Endodermal cell (in vitro differentiated cells): ENCODE measurements around the gene ARFGEF3. TPM values are rescaled to one million over a fixed set of nuclear protein-coding genes. Genes with fewer than 3 reads are reported as not detected.

Experiments
- DNase-seq: peaks from one replicate; pipeline ENCODE4 v3.0.0-alpha.2; 2017
- H3K27ac ChIP-seq: 2 replicates; pipeline ENCODE4 v1.5.1; 2013; ENCODE audit warnings: mild to moderate bottlenecking, low read depth, low read length, moderate library complexity
- H3K27me3 ChIP-seq: 2 replicates; pipeline ENCODE4 v1.6.1; 2013; ENCODE audit warnings: mild to moderate bottlenecking, low read length, moderate library complexity; ENCODE audit not compliant: insufficient read depth, control insufficient read depth, poor library complexity, severe bottlenecking
- H3K36me3 ChIP-seq: 2 replicates; pipeline ENCODE4 v1.7.0; 2013; ENCODE audit warnings: mild to moderate bottlenecking, low read length, moderate library complexity; ENCODE audit not compliant: control insufficient read depth, insufficient read depth
- H3K4me1 ChIP-seq: one replicate; pipeline ENCODE4 v1.7.0; 2013; ENCODE audit warnings: low read length; ENCODE audit not compliant: control insufficient read depth, insufficient read depth
- H3K4me3 ChIP-seq: 2 replicates; pipeline ENCODE4 v1.5.1; 2013; ENCODE audit warnings: mild to moderate bottlenecking, low read length, moderate library complexity
- H3K9ac ChIP-seq: 2 replicates; pipeline ENCODE4 v1.6.1; 2013; ENCODE audit warnings: mild to moderate bottlenecking, low read length, moderate library complexity; ENCODE audit not compliant: poor library complexity, severe bottlenecking; ENCODE audit errors: extremely low read depth
- H3K9me3 ChIP-seq: 2 replicates; pipeline ENCODE4 v1.6.1; 2013; ENCODE audit warnings: mild to moderate bottlenecking, low read length, moderate library complexity; ENCODE audit not compliant: control insufficient read depth
- H3K27ac Mint-ChIP-seq: 2 replicates; pipeline ENCODE4 v1.8.0; 2020; ENCODE audit warnings: mixed read lengths
- H3K27me3 Mint-ChIP-seq: 2 replicates; pipeline ENCODE4 v1.8.0; 2021; ENCODE audit warnings: mild to moderate bottlenecking, mixed read lengths; ENCODE audit not compliant: insufficient read depth
- H3K36me3 Mint-ChIP-seq: 2 replicates; pipeline ENCODE4 v1.8.0; 2020; ENCODE audit warnings: low read depth, mixed read lengths
- H3K4me1 Mint-ChIP-seq: 2 replicates; pipeline ENCODE4 v1.8.0; 2020; ENCODE audit warnings: mixed read lengths
- H3K4me3 Mint-ChIP-seq: 2 replicates; pipeline ENCODE4 v1.8.0; 2020; ENCODE audit warnings: mild to moderate bottlenecking, moderate library complexity, mixed read lengths
- H3K9me3 Mint-ChIP-seq: 2 replicates; pipeline ENCODE4 v1.8.0; 2020; ENCODE audit warnings: mild to moderate bottlenecking, mixed read lengths
- WGBS, 2 experiments: methylation state at CpG; one replicate each; pipeline versions ENCODE4 v1.1.5 to v1.1.7; 2013; ENCODE audit warnings: missing lambda C conversion rate in 2 of 2, mixed read lengths in 1 of 2; ENCODE audit not compliant: insufficient coverage in 1 of 2, insufficient read length in 1 of 2; 5-methylcytosine and 5-hydroxymethylcytosine counted together
- total RNA-seq, 2 donors: library from RNA; stranded (reverse); fragmentation: NEBNext Ultra II Directional in 1 of 2; extraction: Animal tissue kit (Norgen Biotek cat#: 25700) in 1 of 2; gene quantifications; 2 replicates in 1 of 2; 3 replicates in 1 of 2; pipeline ENCODE4 v1.2.1, GENCODE V29; 2021
- TF ChIP-seq, protein P1 (sequence below): fragments of 200-600 bp; sonication (generic); conservative IDR thresholded peaks from 2 replicates; pipeline ENCODE4 v1.5.0; 2021; ENCODE audit warnings: antibody characterized with exemption, mild to moderate bottlenecking

ARFGEF3 gene
- total RNA-seq, 2 donors from 2014 or later = 10.9 to 14.3 TPM

DNA sequence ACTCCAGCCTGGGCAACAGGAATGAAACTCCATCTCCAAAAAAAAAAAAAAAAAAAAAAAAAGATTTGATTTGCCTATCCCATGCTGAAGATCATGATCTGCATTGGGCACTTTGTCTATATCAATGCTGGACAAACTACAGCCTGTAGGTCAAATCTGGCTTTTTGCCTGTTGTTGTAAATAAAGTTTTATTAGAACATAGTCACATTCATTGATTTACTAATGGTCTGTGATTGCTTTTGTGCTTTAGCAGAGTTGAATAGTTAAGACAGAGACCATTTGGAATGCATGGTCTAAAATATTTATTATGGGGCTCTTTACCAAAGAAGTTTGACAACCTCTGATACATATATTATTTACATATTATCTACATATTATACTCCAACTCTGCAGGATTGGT lies 42.6 kb downstream of the ARFGEF3 start:
- Mint-ChIP-seq H3K9me3 (peaks cover 16% of the 10 kb centered on the region), H3K27ac (no peak overlapping the region), H3K4me3 (no peak overlapping the region), H3K36me3 (peaks cover 9% of the 10 kb centered on the region), H3K4me1 (no peaks in the 10 kb centered on the region), H3K27me3 (no peaks in the 10 kb centered on the region)
- H3K4me3 ChIP-seq = no peak overlapping the region
- DNase-seq = no peak
- no peaks in the 10 kb centered on the region for H3K36me3 ChIP-seq
- no peak overlapping the region for H3K27ac ChIP-seq
- no peak overlapping the region for H3K9ac ChIP-seq
- H3K9me3 ChIP-seq = no peaks in the 10 kb centered on the region
- TF ChIP-seq, protein P1, sequence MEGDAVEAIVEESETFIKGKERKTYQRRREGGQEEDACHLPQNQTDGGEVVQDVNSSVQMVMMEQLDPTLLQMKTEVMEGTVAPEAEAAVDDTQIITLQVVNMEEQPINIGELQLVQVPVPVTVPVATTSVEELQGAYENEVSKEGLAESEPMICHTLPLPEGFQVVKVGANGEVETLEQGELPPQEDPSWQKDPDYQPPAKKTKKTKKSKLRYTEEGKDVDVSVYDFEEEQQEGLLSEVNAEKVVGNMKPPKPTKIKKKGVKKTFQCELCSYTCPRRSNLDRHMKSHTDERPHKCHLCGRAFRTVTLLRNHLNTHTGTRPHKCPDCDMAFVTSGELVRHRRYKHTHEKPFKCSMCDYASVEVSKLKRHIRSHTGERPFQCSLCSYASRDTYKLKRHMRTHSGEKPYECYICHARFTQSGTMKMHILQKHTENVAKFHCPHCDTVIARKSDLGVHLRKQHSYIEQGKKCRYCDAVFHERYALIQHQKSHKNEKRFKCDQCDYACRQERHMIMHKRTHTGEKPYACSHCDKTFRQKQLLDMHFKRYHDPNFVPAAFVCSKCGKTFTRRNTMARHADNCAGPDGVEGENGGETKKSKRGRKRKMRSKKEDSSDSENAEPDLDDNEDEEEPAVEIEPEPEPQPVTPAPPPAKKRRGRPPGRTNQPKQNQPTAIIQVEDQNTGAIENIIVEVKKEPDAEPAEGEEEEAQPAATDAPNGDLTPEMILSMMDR = no peak
- H3K4me1 ChIP-seq = no peaks in the 10 kb centered on the region
- H3K27me3 ChIP-seq = no peaks in the 10 kb centered on the region

DNA sequence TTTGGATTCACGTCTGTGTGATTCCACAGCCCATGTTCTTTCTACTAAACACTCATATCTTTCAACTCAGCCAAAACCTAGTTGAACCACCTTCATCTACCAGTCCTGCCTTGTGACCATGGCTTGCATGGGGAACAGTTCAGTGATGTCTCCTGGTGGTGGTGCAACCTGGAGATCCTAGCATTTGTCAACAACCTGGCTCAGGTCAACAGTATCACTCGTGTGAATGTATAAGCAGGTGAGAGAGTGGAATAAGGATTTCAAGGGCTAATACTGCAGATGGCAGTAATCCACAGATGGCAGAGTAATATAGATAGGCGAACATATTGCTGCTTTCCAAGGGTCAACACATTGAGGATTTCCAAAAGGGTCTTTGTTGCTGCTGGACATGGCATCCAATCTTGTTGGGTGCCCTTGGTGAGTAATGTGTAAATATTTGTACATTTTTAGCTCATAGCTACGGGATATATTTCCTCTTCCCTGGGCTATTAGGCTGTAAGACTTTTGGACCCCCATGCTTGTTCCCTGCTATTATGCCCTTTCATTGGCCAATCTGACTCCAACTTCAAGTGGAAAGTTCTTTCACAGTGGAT lies 43.1 kb downstream of the ARFGEF3 start:
- Histone ChIP-seq H3K4me1 (no peaks in the 10 kb centered on the region), H3K9ac (no peak overlapping the region), H3K27ac (no peak overlapping the region), H3K4me3 (no peak overlapping the region), H3K9me3 (no peaks in the 10 kb centered on the region), H3K36me3 (no peaks in the 10 kb centered on the region), H3K27me3 (no peaks in the 10 kb centered on the region)
- Mint-ChIP-seq H3K4me1 (no peaks in the 10 kb centered on the region), H3K36me3 (peaks cover 9% of the 10 kb centered on the region), H3K4me3 (no peak overlapping the region), H3K27ac (no peak overlapping the region), H3K27me3 (no peaks in the 10 kb centered on the region), H3K9me3 (peaks cover 14% of the 10 kb centered on the region)
- TF ChIP-seq, protein P1 = no peak
- DNase-seq = no peak
- WGBS, 2 experiments = 94 to 100% methylated on average over 4 of the region's 4 CpGs

DNA sequence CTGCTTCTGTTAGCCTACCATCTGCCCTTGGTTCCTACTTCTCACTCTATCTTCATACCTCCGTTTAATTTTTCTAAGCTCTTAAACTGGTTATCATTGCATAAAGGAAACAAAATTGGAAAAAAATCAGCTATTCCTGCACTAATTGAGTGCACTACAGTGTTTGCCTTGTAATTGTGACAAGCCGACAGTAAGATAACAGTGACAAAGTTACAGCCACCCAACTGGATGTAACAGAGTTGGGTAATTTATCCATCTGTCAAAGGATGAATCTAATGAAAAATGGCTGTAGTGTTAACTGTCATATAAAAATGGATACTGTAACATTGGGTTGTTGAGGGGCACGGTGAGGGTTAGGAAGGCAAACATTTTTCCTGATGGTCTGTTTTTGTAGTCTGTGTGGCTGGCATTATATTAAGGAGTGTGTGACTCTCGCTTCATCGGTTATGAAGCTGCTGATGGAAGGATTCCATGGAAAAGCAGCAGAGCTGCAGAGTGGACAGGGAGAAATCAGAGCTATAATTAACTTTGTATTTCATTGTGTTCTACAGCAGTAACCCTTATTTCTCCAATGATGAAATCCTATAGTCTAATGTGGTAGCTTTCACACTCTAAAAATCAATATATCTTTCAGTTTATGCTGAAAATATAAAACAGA lies 43.8 kb downstream of the ARFGEF3 start:
- Histone ChIP-seq H3K4me3 (no peak overlapping the region), H3K9ac (no peak overlapping the region), H3K9me3 (no peaks in the 10 kb centered on the region), H3K4me1 (no peaks in the 10 kb centered on the region), H3K27me3 (no peaks in the 10 kb centered on the region), H3K27ac (no peak overlapping the region), H3K36me3 (peaks cover 6% of the 10 kb centered on the region)
- Mint-ChIP-seq H3K36me3 (peaks cover 4% of the 10 kb centered on the region), H3K9me3 (peaks cover 8% of the 10 kb centered on the region), H3K27me3 (no peaks in the 10 kb centered on the region), H3K4me1 (no peaks in the 10 kb centered on the region), H3K27ac (no peak overlapping the region), H3K4me3 (no peak overlapping the region)
- no peak for DNase-seq
- TF ChIP-seq, protein P1 = no peak
- 92 to 97% methylated on average over 4 to 5 of the region's 5 CpGs for WGBS, 2 experiments
